GM12801 (cell line): ENCODE results near the gene ARID1B.

Experiments used
- CTCF ChIP-seq: IDR thresholded peaks from one replicate; pipeline ENCODE4 v1.5.1; 2011; ENCODE audit warnings: control low read depth; ENCODE audit not compliant: insufficient read length; ENCODE audit errors: extremely low read depth

Gene ARID1B

DNA sequence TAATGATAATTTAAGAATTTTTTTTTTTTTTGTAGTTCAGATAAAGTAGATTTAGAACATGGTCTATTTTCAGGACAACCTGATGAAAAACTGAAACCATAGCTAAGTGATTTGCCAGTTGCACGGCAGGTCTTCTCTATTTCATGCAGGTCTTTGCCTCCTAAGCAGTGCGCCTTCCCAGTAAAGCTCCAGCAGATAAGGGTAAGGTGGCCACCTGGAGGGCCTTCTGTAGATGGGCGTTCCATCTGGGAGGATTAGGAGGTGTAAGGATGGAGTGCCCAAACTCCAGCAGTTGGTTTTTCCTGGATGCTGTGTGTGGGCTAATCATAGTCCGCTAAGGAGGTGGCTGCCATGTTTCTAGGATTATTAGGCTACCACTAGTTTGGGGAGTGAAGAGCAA, 107.1 kb downstream of the ARID1B start:
- no peak for TF ChIP-seq CTCF

DNA sequence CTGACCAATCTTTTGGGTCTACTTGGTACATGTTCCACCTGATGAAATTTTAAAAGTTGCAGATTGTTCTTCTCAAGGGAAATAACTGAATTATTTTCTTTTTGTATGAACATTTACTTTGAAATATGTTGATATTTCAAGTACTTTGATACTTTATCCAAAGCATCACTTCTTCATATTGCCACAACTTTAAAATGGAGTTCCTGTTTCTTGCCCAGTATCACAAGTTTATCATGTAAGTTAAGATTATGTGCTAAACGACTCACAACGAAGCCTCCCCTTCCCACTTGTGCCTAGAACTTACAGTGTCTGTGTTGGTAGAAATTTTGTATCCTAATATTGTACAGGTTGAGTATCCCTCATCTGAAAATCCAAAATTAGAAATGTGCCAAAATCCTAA, 108.4 kb downstream of the ARID1B start:
- TF ChIP-seq CTCF: no peak

DNA sequence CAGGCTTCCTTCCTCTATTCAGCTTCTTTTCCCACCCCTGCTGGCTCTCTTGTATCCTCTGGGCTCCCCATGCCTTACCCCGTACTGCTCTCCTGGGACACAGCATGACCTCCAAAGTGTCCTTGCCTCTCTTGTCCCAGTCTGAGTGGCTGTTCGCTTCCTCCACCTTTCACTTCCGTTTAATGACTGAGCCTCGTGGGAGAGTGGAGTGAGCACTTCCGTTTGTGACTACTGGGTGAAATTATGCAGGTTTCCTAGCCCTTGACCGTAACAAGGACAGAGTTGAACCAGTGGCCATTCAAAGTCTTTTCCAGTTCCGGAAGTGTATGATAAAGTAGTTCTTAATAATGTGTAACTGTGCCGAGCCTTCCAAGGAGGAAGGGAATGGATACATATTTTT, 109.2 kb downstream of the ARID1B start:
- TF ChIP-seq CTCF: no peak

- no peak for TF ChIP-seq CTCF
Observed at GRCh38 chr6:156887623-156888269, 110.6 kb downstream of the ARID1B start.

- TF ChIP-seq CTCF: no peak
Observed at GRCh38 chr6:156889469-156889868, 112.3 kb downstream of the ARID1B start.

GRCh38 chr6:156889986-156890385, 112.8 kb downstream of the ARID1B start:
- no peak for TF ChIP-seq CTCF

DNA sequence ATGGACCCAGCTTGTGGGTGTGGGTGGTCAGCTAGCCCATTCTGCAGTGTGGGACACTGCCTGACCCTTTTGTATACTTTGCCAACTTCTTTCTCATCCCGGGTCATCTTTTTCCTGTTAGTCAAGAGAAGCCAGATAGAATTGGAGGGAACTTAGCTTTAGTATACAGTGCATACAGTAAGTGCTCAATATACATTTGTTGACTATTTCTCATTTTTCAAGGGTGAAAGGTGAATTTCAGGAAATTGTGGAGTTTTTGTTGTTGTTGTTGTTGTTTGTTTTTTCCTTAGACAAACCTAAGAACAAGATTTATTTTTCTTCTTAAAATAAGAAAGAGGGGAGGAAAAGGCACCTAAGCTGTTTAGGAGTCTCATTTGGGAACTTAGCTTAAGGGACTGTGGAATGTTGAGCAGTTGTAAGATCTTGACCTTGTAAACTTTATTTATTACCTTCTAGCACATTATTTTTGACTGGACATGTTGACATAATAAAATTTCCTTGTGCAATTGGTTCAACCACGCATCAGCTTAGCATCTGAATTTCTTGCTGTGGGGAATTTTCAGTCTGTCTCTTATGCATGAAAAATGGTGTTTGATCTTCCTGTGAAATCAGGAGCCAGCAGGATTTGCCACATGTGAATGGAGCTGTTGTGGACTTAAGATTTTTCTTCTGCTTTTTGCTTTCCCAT, 113.6 kb downstream of the ARID1B start:
- no peak for TF ChIP-seq CTCF
